HepG2 (cell line): ENCODE measurements around the gene MIDN. TPM values are rescaled to one million over a fixed set of nuclear protein-coding genes. Genes with fewer than 3 reads are reported as not detected.

ENCODE experiments used
- AGO2 ChIP-seq: fragments of 200-400 bp; formaldehyde crosslinking; optimal IDR thresholded peaks from 2 replicates; pipeline ENCODE3; 2017; ENCODE audit warnings: mild to moderate bottlenecking, low read depth, low read length, moderate library complexity
- CEBPZ ChIP-seq: IDR thresholded peaks from 2 replicates; pipeline ENCODE4 v1.6.1; 2012; ENCODE audit warnings: low read length, improper control_type of control experiment
- CTCF ChIP-seq: sonication (generic); formaldehyde crosslinking; IDR thresholded peaks from 2 replicates; pipeline ENCODE4 v1.5.0; 2020; ENCODE audit warnings: mild to moderate bottlenecking, missing genetic modification reagents, moderate library complexity
- FOXJ3 ChIP-seq: sonication (generic); formaldehyde crosslinking; IDR thresholded peaks from 2 replicates; pipeline ENCODE4 v1.4.0; 2020; ENCODE audit warnings: missing genetic modification reagents, mild to moderate bottlenecking, borderline replicate concordance
- GATAD2A ChIP-seq: IDR thresholded peaks from 2 replicates; pipeline ENCODE4 v1.6.1; 2016
- HNF1B ChIP-seq: sonication (generic); formaldehyde crosslinking; IDR thresholded peaks from 2 replicates; pipeline ENCODE4 v1.5.1; 2020; ENCODE audit warnings: mild to moderate bottlenecking, moderate library complexity, missing genetic modification reagents
- RFXAP ChIP-seq: sonication (generic); formaldehyde crosslinking; IDR thresholded peaks from 2 replicates; pipeline ENCODE4 v1.4.0; 2020; ENCODE audit warnings: missing genetic modification reagents, borderline replicate concordance
- ZNF235 ChIP-seq: sonication (generic); formaldehyde crosslinking; IDR thresholded peaks from 2 replicates; pipeline ENCODE4 v1.8.1; 2023; ENCODE audit warnings: mild to moderate bottlenecking, missing genetic modification reagents, borderline replicate concordance
- ZNF407 ChIP-seq: sonication (generic); formaldehyde crosslinking; IDR thresholded peaks from one replicate; pipeline ENCODE4 v1.5.1; 2020; ENCODE audit warnings: mild to moderate bottlenecking, missing genetic modification reagents; ENCODE audit errors: not compliant biosample characterization
- ZNF619 ChIP-seq: sonication (generic); formaldehyde crosslinking; IDR thresholded peaks from 2 replicates; pipeline ENCODE4 v1.4.0; 2020; ENCODE audit warnings: mild to moderate bottlenecking, missing genetic modification reagents
- polyA plus RNA-seq, 8 experiments: library from polyadenylated mRNA; depleted of rRNA in 3 of 8; stranded (reverse) in 7 of 8; unstranded in 1 of 8; fragments of >200 nt; fragmentation: Illumina TruSeq in 4 of 8; extraction: Trizol in 4 of 8; gene quantifications; 2 replicates each; pipeline versions ENCODE4 v1.2.1 to v1.2.3, GENCODE V29; 2011 to 2016; ENCODE audit warnings: low read depth in 4 of 8, missing spikeins in 1 of 8, mixed read lengths in 1 of 8; ENCODE audit not compliant: insufficient read depth in 1 of 8
- total RNA-seq, 5 experiments: library from RNA; depleted of rRNA; stranded (reverse); fragments of >200 nt; fragmentation: Illumina TruSeq; extraction: Trizol; gene quantifications; 2 replicates each; pipeline ENCODE4 v1.2.3, GENCODE V29; 2016; ENCODE audit warnings: low read depth in 1 of 5

MIDN gene
- total and polyA plus RNA-seq, 2 of the 13 experiments (the other 11 are each of a cell fraction or from before 2014, with no cell fraction given) = 8.4 to 18.0 TPM

GRCh38 chr19:1223018-1223855 is 25.1 kb upstream of the MIDN start (continued):
- TF ChIP-seq CTCF (peak; percentile 65), ZNF407 (CRISPR knock-in tag) (no peak), ZNF235 (CRISPR knock-in tag) (no peak), AGO2 (peak; percentile 60), RFXAP (CRISPR knock-in tag) (no peak), HNF1B (no peak), GATAD2A (no peak), ZNF619 (CRISPR knock-in tag) (no peak), CEBPZ (no peak), FOXJ3 (CRISPR knock-in tag) (no peak)
